Measurements from ENCODE around the gene PRR5L. TPM values are rescaled to one million over a fixed set of nuclear protein-coding genes. Genes with fewer than 3 reads are reported as not detected.
A peak's percentile ranks its signal among the peaks of the same experiment; 100 is the strongest.

PRR5L gene
- total and polyA plus RNA-seq, 8 donors = 10.6 to 27.0 (median 17.4) TPM

- H3K36me3 ChIP-seq = peaks cover 0 to 62% of the 10 kb centered on the region in 2 donors
- no peak for ATAC-seq
Observed at GRCh38 chr11:36499315-36499714, 203.2 kb downstream of the PRR5L start.

GRCh38 chr11:36500315-36500721 is 204.2 kb downstream of the PRR5L start:
- H3K9me3 ChIP-seq = no peaks in the 10 kb centered on the region
- no peaks in the 10 kb centered on the region for H3K27me3 ChIP-seq
- no peak for DNase-seq
- no peak for TF ChIP-seq CTCF (IDR thresholded peaks at IDR 0.05)
- peak; percentile 85 for ATAC-seq
- H3K27ac ChIP-seq = no peak overlapping the region
- no peak overlapping the region for H3K4me3 ChIP-seq
- H3K36me3 ChIP-seq = peaks cover 0 to 52% of the 10 kb centered on the region in 2 donors
- intact Hi-C loops (cut with DNase I) = no loop called here
- H3K4me1 ChIP-seq = peaks cover 0 to 45% of the 10 kb centered on the region in 2 donors

More at GRCh38 chr11:36499315-36499714, 203.2 kb downstream of the PRR5L start:
- intact Hi-C loops (cut with DNase I) = no loop called here
- Histone ChIP-seq H3K9me3 (no peaks in the 10 kb centered on the region), H3K27me3 (no peaks in the 10 kb centered on the region), H3K4me3 (no peak overlapping the region), H3K4me1 (peaks cover 0 to 42% of the 10 kb centered on the region in 2 donors), H3K27ac (no peak overlapping the region)
- TF ChIP-seq CTCF (IDR thresholded peaks at IDR 0.05) = no peak
- no peak for DNase-seq

GRCh38 chr11:36501236-36501635 is 205.1 kb downstream of the PRR5L start:
- H3K27ac ChIP-seq = peak overlapping the region in 1 of 2 donors; percentile 6
- DNase-seq (no peak), ATAC-seq (no peak)
- peaks cover 0 to 50% of the 10 kb centered on the region in 2 donors for H3K4me1 ChIP-seq
- no peak for TF ChIP-seq CTCF (IDR thresholded peaks at IDR 0.05)
- H3K27me3 ChIP-seq = no peaks in the 10 kb centered on the region
- no peak overlapping the region for H3K4me3 ChIP-seq
- no peaks in the 10 kb centered on the region for H3K9me3 ChIP-seq
- H3K36me3 ChIP-seq = peaks cover 0 to 43% of the 10 kb centered on the region in 2 donors
- intact Hi-C loops (cut with DNase I) = no loop called here

- Histone ChIP-seq H3K27ac (peak overlapping the region; percentile 89 to 91), H3K36me3 (no peaks in the 10 kb centered on the region), H3K27me3 (no peaks in the 10 kb centered on the region), H3K9me3 (no peaks in the 10 kb centered on the region), H3K4me1 (peaks cover 9 to 45% of the 10 kb centered on the region in 2 donors), H3K4me3 (peak overlapping the region in 1 of 2 donors; percentile 96)
- ATAC-seq (no peak), DNase-seq (no peak)
- TF ChIP-seq CTCF (IDR thresholded peaks at IDR 0.05) = no peak
- intact Hi-C loops (cut with DNase I) = no loop called here
Observed at GRCh38 chr11:36507824-36508489, 211.9 kb downstream of the PRR5L start.

GRCh38 chr11:36508743-36509142 is 212.7 kb downstream of the PRR5L start:
- DNase-seq (no peak), ATAC-seq (no peak)
- intact Hi-C loops (cut with DNase I) = no loop called here
- Histone ChIP-seq H3K4me1 (peaks cover 9 to 37% of the 10 kb centered on the region in 2 donors), H3K36me3 (no peaks in the 10 kb centered on the region), H3K9me3 (peaks cover 0 to 3% of the 10 kb centered on the region in 2 donors), H3K27ac (peak overlapping the region; percentile 89 to 91), H3K27me3 (no peaks in the 10 kb centered on the region), H3K4me3 (peak overlapping the region; percentile 75 to 96)
- no peak for TF ChIP-seq CTCF (IDR thresholded peaks at IDR 0.05)
